GM21390 (cell line): ENCODE data around the gene SOX6.

Experiments
- ATAC-seq: cut with Tn5 transposase; IDR thresholded peaks from one replicate; pipeline ENCODE4 v1.9.1; 2021; ENCODE audit not compliant: unreplicated experiment

Gene SOX6

DNA sequence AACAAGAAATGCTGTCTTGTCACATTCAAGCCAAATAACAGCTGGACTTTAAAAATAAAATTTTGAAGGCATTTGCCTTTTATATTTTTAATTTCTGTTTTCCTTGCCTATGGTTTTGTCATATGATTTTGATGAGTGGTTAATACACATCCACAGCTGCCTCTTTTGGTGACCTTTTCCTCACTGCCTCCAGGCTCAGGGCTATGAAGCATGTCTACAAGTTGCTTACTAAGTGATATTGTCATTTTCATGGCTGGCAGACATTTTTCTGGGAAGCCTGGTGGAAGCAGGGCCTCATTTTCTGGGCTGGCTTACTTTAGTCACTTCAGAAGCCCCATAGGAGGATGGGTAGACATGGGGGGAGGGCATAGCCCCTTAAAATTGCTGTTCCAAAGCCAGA lies 344.9 kb downstream of the SOX6 start:
- no peak for ATAC-seq

DNA sequence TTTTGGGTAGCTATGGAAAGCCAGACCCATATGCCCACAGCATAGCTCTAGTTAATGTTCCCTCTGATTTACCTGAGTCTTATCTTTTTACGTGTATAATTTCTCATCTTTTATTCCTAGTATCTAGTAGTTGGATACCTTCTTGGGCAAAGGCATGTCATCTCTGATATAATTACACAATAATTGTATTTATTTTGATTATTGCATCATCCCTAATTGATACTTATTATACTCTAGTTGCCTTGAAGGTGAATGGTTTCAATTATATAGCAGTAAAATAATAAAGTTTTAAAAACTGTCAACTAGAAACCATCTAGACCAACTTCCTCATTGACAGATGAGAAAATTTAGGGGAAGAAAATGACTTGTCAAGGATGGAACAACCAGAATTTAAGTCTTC lies 347.3 kb downstream of the SOX6 start:
- no peak for ATAC-seq

DNA sequence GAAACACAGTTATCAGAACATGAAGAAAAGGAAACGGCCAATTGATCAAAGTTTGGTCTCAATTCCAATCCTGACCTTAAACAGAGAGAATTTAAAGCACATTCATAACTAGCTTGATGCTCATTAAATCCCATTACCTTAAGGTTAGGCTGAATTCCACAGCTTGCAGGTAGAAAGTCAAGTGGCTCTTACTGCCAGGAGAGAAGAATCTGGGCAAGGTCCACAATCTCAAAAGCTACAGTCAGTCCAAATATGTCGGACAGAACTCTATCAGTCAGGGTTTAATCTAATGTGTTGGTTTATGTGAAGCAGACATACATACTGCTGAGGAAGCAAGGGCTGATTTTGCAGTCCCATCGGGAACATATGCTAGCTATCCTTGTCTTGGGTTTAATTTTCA lies 348.8 kb downstream of the SOX6 start:
- ATAC-seq = no peak

DNA sequence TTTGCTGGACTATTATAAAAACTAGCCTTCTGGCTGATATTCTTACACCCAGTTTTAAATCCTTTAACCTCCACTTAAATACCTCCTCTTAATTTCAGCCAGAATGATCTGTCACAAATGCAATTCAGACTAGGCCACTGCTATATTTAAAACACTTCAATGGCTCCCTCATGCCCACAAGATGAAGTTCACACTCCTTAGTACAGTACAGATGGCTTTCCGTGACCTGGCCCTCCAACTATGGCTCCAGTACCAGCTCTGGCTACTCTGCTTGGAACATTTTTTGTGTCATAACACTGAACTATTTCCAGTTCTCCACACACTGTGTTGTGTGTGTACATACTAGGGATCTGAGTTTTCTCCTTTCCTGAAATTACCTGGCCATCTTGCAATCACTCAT lies 353.4 kb downstream of the SOX6 start:
- ATAC-seq = no peak

DNA sequence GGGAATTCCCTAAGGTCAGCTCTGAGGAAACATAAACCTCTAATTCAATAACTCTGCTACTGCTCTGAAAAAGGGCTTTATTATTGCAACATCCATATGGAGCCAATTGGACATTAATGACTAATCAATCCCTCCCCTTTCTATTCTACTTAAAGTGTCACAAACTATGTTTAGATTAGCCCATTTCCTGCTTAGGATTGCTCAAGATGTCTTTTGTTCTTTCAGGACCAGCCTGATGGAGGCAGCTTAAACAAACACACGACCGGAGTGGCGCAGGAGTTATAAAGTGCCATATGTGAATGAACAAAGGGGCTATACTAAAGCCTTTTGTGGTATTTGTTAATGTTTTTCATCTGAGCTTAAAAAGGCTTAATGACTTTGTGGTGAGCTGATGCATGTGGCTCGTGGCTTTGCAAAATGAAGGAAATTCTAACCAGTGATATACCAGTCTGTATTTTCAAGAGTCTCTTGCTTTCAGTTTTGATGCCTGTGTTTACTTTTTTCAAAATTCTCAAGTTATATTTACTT lies 354.4 kb downstream of the SOX6 start:
- no peak for ATAC-seq

DNA sequence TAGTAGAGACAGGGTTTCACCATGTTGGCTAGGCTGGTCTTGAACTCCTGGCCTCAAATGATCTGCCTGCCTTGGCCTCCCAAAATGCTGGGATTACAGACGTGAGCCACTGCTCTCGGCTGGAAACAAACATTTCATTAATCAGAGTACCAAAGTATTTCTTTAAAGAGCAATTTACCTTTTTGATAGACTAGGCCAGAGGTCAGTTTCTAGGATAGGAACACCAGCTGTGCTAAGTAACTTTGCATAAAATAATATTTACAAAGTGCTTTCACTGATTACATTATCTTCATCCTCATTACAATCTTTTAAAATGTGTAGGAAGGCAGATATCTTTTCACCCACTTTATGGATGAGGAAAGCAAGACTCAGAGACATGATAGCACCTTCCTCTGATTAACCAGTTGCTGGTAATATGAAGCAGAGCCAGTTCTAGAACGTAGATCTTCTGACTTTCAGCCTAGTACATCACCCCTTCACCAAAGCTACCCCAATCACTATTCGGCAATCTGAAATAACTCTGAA lies 355.2 kb downstream of the SOX6 start:
- no peak for ATAC-seq

DNA sequence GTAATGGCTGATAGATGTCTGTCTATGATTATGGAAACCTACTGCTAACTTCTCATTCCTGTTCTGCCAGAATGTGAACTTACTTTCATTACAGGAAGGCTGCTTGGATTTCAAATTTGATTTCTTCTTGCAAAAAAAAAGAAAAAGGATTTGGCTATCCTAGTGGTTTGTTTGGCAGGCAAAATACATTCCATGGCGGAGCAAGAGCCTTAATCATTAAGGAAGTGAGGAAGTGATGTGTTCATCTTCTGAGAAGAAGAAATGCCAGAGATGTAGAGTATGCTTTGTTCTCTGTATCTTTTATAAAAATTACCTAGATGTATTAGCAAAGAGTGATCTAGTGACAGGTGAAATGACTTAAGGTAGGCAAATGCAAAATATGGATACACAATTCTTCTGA lies 356.3 kb downstream of the SOX6 start:
- no peak for ATAC-seq

DNA sequence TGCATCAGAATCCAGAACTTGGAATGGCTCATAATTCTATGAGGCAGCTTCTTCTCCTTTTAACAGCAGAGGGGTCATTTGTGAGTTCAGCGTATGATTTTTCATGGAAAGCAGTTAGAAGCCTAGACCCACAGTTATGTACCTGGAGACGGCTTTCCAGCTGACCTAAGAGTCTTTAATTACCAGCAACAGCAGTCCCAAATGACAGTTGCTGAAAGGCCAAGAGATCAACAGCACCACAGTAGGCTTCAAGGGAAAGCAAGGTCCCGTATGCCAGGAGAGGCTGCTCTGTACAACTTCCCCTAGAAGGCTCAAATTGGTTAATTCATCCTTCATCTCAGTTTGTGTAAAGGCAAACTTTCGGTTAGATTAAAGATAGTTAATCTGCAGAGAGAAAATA lies 363.0 kb downstream of the SOX6 start:
- no peak for ATAC-seq

DNA sequence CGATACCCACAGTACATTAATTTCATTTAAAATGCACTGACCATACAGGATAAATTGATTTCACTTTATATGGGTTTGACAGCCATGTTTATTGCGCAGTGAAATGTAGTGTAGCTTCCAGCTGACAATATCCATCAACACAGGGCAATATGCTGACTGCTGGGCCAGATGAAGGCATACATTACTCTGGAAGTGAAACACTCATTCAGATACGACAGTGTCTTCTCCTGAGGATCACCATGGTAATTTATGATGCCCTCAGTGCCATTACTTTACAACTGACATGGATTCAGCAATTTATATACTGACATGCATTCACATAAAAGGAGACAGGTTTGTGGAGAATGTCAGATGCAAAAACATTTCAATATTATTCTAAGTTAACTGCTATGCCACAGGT lies 365.1 kb downstream of the SOX6 start:
- ATAC-seq = no peak

DNA sequence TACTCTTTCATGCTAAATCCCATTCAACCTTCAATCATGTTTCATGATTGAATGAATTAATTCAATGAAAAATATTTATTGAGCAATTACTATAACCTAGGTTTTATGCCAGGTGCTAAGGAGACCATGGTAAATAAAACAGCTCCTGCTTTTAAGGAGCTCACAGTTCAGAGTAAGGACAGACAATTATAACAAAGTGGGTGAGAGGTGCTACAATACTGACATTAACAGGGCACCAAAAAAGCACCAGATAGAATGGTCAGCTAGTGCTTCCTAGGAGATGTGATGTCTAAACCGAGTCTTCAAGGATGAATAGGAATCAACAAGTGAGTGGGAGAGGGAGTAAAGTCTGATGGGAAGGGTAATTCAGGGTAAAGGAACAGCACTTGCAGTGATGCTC lies 366.7 kb downstream of the SOX6 start:
- no peak for ATAC-seq

DNA sequence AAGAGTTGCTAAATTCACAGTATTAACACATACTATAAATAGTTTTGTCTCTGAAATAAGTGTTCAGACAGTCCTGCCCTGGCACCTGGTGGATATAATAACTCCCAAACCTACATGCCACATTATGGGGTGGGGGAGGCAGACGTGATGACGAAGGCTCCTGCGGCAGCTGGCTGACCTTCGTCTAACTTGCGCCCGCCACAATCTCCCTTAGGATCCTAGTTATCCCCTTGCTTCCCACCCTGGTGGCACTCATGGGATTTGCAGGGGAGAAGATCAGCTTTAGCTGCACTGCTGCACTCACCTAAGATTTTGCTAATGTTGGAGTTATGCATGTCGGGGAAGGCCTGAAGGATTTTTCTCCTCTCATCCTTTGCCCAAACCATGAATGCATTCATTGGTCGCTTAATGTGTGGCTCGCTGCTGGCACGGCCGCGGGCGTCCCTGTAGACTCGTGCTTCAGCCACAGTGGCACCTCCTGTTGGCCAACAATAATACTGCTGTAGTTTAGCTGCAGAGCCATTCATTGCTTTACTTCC lies 367.6 kb downstream of the SOX6 start:
- no peak for ATAC-seq

DNA sequence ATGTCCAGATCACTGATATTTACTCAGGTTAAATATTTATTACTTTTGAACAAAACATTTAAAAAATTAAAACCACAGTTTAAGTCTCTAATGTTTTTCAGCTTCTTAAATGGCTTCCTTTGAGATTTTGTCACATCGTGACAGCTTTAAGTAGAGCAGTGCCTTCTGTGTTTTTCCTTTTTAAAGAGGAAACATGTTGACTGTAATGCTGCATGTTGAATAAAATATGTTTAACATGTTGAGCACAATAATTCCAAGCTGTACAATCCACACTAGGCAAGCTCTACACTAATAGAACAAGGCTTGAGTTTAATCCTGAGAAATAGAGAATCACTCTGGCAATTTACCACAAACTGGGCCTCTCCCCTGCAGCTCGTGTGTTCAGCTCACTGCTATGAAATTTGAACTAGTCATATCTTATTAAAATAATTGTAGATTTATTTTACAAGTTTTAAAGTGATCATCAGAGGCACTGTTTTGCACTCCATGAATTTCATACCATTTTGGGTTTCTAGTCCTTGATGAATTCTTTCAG lies 368.3 kb downstream of the SOX6 start:
- no peak for ATAC-seq

DNA sequence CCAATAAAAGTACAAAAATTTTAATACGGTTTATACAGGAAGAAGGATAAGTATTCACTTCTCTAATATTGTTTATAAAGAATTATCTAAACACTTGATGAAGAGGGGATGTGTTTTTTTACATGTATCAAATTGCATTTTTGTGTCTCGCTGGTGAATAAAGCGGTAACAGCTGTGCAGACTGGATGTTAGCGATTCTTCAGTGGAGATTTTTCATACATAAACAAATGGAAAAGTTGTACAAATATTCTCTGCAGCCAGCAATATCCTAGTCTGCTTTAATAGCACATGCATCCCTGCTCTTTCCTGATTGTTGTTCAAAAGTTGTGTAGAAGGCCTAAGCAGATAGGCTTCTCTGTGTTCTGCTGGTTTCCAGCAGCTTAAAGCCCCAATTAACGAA lies 369.3 kb downstream of the SOX6 start:
- no peak for ATAC-seq

DNA sequence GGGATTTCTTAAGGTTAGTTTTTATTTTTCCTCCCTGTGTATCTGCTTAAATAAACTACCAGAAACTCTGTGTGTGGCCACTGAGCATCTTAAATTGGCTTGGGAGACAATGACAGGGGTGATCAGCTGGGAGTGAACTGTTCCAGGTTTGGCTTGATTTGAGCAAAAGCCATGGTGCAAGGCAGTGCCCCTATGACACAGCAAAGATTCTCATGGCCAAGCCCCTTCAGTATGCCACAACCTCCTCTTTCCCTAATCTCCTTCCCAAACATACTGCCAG lies 370.5 kb downstream of the SOX6 start:
- no peak for ATAC-seq

DNA sequence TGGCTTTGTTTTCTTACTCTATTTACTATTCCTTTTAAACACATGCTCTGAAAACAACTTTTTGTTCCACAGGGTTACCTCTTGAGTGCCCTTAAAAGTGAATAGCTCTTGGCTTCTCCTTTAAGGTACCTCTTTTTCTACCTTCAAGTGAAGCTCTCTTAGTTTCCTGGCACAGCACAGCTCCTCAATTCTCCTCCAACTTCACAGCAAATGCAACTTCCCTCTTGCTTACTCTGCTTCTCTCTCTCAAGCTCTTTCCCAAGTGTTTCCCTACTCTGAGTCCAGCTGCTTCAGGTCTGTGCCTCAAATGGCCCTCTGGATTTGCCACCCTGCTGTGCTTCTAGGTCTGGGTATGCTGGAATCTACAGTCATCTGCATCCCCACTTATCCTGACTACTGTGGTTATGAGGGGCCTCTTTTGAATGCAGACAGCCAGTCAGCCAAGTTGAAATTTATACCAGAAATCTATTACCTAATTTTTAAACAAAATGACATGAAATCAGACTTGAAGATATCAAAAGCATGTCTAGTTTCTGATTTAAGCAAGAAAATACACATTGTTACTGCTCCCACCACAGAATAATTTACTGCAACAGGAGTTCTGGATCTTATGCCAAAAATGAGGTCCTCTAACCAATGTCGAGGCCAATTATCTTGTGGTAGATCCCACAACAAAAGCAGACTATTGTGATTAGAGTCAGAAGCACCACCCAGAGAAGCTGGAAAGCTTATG lies 371.1 kb downstream of the SOX6 start:
- ATAC-seq = no peak

DNA sequence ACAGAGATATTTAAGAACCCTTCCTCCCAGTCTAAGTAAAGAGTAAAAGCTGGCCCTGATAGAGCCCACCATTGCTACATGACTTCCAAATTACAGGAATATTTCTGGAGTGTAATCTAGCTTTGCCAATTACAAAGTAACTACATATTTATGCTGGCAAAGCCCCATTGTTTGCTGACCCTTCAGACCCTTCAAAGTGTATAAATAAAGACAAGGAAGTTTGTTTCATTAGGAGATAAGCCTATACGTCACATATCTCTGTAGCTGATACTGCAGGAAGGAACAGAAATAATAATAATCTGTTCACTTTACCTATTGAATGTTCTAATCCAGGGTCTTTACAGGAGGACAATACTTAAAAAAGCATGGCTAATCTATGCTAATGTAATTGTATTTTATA lies 375.1 kb downstream of the SOX6 start:
- ATAC-seq = no peak

DNA sequence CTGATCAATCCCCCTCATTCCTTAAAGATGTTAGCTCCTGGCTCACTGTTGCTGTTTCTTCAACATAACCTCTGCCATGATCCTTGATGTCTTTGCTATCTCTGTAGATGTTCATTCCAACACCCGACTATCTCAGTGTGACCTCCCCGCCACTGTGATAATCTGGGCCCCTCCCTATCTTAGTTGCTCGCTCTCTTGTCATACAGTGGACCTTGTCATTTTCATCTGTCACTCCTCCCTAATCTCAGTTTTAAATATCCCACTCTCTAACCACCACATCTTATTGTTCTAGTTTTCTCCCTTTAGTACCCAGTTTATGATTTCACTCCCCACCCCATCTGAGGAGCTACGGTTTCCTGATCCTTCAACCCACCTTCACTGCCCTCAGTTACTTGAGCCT lies 379.2 kb downstream of the SOX6 start:
- ATAC-seq = no peak

DNA sequence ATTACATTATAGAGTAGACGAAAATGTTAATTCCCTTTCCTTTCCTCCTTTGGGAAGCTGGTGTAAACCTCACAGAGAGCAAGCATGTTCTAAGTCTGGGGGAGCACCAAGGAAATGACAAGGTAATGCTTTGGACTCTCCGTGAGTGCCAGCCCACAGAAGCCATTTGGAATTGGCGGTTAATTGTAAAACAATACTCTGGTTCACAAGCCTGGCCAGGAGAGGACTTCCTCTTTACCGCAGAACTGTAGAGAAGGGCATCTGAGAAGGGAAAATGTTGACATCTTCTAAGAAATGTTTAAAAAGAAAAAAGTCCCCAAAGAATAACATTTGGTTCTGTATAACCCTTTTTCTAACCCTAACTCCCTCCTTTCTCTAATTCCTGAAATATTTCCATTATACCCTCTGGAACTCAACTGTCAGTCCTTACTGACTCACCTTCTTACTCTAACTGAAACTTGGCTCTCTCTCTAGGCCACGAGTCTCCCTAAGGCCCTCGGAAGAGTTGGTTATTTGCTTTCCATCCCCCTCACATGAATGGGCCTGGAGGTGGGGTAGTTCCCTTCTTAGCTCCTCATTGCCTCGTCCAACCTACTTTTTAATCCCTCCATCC lies 379.8 kb downstream of the SOX6 start:
- no peak for ATAC-seq

DNA sequence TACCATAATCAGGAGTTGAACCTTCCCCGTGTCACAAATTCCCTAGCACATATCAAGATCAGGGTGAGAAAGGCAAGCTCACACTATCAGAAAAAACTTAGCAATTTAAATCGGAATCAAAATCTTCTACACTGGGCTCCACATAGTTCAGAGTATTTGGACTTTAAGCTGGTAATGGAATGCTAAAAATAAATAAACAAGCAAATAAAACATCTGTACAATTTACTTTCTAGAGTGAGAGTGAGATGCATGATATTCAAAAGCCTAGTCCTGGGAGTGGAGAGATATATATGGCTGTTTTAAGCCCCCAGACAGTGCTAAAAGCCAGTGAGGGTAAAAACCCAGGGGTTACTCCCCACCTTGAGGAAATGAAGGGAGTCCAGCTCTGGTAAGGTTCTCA lies 380.6 kb downstream of the SOX6 start:
- ATAC-seq = no peak

DNA sequence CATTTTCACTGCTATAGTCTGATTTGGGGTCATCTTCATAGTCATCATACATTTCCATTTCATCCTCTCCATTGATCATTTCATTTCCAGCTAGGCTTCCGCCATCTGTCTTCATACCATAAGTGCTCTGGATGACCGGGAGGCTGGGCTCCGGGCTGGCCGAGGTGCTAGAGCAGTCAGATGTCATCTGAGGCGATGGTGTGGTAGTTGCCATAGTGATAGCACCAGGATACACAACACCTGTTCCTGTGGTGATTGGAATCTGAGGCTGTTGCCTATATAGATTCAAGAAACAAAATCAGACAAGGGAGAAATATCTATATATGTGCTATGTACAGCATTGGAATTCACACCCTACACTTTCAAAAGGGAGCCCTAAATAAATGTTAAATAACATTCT lies 383.5 kb downstream of the SOX6 start:
- no peak for ATAC-seq

DNA sequence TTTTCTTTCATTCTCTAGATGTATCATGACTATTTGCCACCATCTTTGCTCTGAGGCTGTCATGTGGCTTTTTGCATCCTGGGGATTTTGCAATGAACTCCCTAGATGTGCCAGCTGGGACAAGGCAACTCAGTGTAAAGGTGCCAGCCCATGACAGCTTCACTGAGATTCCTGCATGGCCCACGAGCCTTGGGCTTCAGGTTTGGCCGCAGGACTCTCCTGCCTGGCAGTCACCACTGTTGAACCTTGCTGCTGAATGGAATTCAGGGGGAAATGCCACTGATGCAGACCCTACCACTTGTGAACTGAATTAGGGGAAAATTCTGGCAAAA lies 385.2 kb downstream of the SOX6 start:
- ATAC-seq = no peak

DNA sequence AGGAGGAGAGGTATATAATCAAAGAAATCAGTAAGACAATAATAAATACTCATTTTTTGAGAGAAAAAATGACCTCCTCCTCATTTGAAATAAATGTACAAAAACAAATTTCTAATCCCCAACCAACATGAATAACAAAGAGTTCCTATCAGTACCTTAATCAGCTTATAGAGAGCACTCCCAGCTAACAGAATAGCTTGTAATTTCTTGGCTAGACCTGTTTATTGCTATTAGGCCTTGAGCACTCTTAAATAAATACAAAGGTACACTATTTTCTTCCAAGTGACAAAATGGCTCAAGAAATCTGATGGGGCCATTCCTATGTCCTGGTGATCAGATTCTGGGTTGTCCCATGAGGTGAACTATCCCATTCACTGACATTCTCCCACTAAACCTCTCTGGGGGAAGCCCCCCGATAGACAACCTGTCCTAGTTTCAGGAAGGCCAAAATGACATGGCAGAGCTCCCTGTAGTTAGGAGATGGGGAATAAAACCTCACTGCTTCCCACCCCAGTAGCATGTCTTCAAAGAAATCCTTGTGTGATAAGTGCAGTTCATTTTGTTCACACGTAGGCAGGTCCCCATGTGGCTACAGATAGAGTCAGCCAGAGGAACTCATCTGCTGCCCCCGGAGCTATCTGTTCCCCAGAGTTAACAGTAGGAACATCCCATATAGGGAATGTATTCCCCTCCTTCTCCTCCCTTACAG lies 385.7 kb downstream of the SOX6 start:
- ATAC-seq = no peak
